Activated CD8-positive, alpha-beta memory T cell treated with anti-CD3 and anti-CD28 coated beads, Interleukin-2, amount 10 ng/mL, durations not matched to agents 7 days and 5 days (primary cell): ENCODE measurements around the gene STARD3NL. TPM values are rescaled to one million over a fixed set of nuclear protein-coding genes. Genes with fewer than 3 reads are reported as not detected.
A peak's percentile ranks its signal among the peaks of the same experiment; 100 is the strongest.

Experiments
- ATAC-seq: fragments of 150-1000 bp; cut with Tn5 transposase; one replicate; pipeline ENCODE4 v1.10.0; 2021; ENCODE audit warnings: moderate library complexity
- CTCF ChIA-PET: fragments of 350-600 bp; sonication (Branson Sonifier 250); formaldehyde crosslinking; loops from one replicate; lab custom pipeline; 2021; ENCODE audit warnings: antibody characterized with exemption; lab: Charles Lee
- DNase-seq: peaks from one replicate; pipeline ENCODE4 v3.0.0-alpha.2; 2020
- H3K27ac Mint-ChIP-seq: one replicate; pipeline ENCODE4 v1.8.0; 2021; ENCODE audit warnings: mild to moderate bottlenecking, mixed read lengths
- H3K27me3 Mint-ChIP-seq: one replicate; pipeline ENCODE4 v1.8.0; 2021; ENCODE audit warnings: mixed read lengths
- H3K36me3 Mint-ChIP-seq: one replicate; pipeline ENCODE4 v1.8.0; 2021; ENCODE audit warnings: mild to moderate bottlenecking, mixed read lengths
- H3K4me1 Mint-ChIP-seq: one replicate; pipeline ENCODE4 v1.8.0; 2021; ENCODE audit warnings: mixed read lengths
- H3K4me3 Mint-ChIP-seq: one replicate; pipeline ENCODE4 v1.8.0; 2021; ENCODE audit warnings: mild to moderate bottlenecking, moderate library complexity, mixed read lengths
- H3K9me3 Mint-ChIP-seq: one replicate; pipeline ENCODE4 v1.8.0; 2022; ENCODE audit warnings: low read depth, mixed read lengths
- total RNA-seq, 2 experiments: library from RNA; stranded (reverse); gene quantifications; one replicate each; pipeline ENCODE4 v1.2.3, GENCODE V29; 2021

STARD3NL gene
- total RNA-seq, 2 experiments from 2014 or later: 31.9 to 40.0 TPM

DNA sequence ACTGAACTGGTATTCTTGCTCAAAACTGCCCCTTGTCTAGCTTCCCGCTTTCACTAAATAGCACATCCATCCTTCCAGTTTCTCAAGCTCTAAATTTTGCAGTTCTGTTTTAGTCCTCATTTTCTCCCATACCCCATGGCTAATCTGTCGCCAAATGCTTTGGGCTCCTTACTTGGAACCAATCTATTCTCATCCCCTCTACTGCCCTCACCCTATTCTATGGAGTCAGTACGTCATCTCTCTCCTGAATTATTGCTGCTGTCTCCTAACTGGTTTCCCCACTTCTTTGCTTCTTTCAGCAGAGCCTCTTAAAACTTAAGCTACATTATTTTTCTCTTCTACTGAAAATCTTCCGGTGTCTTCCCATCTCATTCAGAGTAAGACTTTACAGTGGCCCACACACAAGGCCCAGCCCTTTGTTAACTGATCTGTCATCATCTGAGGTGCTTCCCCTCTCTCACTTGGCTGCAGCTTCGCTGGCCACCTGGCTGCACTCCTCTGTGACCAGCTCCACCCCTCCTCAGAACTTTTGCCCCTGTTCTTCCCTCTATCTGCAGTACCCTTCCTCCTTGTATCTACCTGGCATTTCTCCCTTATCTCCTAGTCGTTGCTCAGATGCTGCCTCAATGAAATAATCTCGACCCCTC lies 9.9 kb downstream of the STARD3NL start:
- no peak for ATAC-seq
- CTCF ChIA-PET: interaction anchor here (1.5 to 3.5 kb wide), 3 partner anchors 11 to 181 kb away, joined by 4 to 14 read pairs (median 7); no protein-coding TSS in a partner anchor

DNA sequence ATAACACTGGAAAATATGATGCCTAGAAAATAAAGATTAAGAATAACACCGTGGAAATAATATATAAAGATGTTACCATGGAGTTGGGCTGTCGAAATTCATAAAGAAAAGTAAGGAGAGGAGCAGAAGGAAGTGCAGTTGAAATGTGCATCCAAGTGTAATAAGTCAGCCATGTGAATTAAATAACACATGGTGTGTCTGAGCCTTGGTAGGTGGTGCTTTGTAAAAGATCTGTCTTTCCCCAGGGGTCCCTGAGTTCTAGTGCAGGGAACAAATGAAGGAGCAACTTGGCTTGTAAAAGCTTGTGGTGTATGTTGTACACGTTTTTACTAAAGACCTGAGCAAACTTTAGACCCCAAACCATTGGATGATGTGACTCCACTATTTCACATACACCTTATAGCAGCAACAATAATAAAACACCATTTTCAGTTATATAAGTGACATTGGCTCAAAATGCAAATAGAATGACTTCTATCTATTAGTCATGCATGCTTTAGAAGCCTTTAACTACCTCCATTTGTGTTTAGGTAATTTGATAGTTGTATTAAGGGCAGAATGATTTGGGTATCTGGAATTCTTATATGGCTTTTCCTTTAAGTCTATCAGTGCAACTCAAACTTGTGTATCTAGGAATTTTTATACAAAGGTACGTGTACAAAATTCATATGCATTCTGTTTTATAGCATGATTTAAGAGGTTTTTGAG lies 11.3 kb downstream of the STARD3NL start:
- no peak overlapping the region for H3K27ac Mint-ChIP-seq
- DNase-seq: no peak

More for the DNA sequence above, 9.9 kb downstream of the STARD3NL start:
- no peaks in the 10 kb centered on the region for H3K27me3 Mint-ChIP-seq
- H3K4me1 Mint-ChIP-seq: peaks cover 18% of the 10 kb centered on the region
- H3K9me3 Mint-ChIP-seq: peaks cover 2% of the 10 kb centered on the region
- H3K4me3 Mint-ChIP-seq: no peak overlapping the region
- no peak overlapping the region for H3K27ac Mint-ChIP-seq
- DNase-seq: no peak
- peaks cover 51% of the 10 kb centered on the region for H3K36me3 Mint-ChIP-seq

GRCh38 chr7:38190011-38190410 lies 12.0 kb downstream of the STARD3NL start:
- Mint-ChIP-seq H3K27ac (no peak overlapping the region), H3K27me3 (no peaks in the 10 kb centered on the region), H3K4me3 (no peak overlapping the region), H3K9me3 (peaks cover 2% of the 10 kb centered on the region), H3K4me1 (peaks cover 18% of the 10 kb centered on the region), H3K36me3 (peaks cover 41% of the 10 kb centered on the region)
- DNase-seq (no peak), ATAC-seq (no peak)
- CTCF ChIA-PET: no interaction called here

More for the DNA sequence above, 11.3 kb downstream of the STARD3NL start:
- H3K4me3 Mint-ChIP-seq: no peak overlapping the region
- peaks cover 20% of the 10 kb centered on the region for H3K4me1 Mint-ChIP-seq
- H3K27me3 Mint-ChIP-seq: no peaks in the 10 kb centered on the region
- ATAC-seq: no peak
- peaks cover 43% of the 10 kb centered on the region for H3K36me3 Mint-ChIP-seq
- CTCF ChIA-PET: no interaction called here
- H3K9me3 Mint-ChIP-seq: peaks cover 2% of the 10 kb centered on the region

DNA sequence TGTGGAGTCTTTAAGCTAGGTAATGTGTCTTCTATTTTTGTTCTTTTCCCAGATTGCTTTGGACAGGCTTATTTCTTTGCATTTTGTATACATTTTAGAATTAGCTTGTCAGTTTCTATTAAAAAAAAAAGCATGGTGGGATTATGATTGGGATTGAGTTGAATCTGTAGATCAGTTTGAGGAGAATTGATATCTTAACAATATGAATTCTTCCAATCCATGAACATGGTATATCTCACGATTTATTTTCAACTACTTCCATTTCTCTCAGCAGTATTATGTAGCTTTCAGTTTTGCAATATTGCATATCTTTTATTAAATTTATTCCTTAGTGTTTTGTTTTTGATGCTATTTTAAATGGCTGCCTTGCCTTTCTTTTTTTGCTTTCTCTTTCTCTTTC lies 13.7 kb downstream of the STARD3NL start:
- H3K27me3 Mint-ChIP-seq: no peaks in the 10 kb centered on the region
- peaks cover 2% of the 10 kb centered on the region for H3K9me3 Mint-ChIP-seq
- peak overlapping the region; percentile 16 for H3K4me3 Mint-ChIP-seq
- ATAC-seq: no peak
- no peak for DNase-seq
- H3K36me3 Mint-ChIP-seq: peaks cover 33% of the 10 kb centered on the region
- CTCF ChIA-PET: interaction anchor here (1.0 to 8.6 kb wide), 5 partner anchors 10 to 176 kb away, joined by 4 to 69 read pairs (median 5); no protein-coding TSS in a partner anchor
- H3K4me1 Mint-ChIP-seq: peaks cover 21% of the 10 kb centered on the region
- H3K27ac Mint-ChIP-seq: no peak overlapping the region

DNA sequence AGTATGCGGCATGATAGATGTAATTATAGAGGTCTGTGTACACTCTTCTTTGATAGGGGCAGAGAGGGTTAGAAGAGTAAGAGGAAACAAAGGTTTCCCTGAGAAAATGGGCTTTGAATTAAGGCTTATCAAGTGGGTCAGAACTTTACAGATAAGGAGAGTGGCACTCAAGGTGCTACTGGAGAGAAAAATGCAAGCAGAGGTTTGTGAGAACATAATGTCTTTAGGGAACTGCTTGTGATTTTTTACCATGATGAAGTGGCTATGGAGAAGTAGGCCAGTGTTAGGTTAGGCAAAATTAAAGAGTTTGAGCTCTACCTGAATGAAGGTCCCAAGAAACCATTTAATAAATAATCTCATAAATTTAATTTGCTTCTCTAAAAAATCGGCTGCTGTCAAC lies 14.3 kb downstream of the STARD3NL start:
- peaks cover 24% of the 10 kb centered on the region for H3K4me1 Mint-ChIP-seq
- no peak overlapping the region for H3K27ac Mint-ChIP-seq
- H3K27me3 Mint-ChIP-seq: no peaks in the 10 kb centered on the region

DNA sequence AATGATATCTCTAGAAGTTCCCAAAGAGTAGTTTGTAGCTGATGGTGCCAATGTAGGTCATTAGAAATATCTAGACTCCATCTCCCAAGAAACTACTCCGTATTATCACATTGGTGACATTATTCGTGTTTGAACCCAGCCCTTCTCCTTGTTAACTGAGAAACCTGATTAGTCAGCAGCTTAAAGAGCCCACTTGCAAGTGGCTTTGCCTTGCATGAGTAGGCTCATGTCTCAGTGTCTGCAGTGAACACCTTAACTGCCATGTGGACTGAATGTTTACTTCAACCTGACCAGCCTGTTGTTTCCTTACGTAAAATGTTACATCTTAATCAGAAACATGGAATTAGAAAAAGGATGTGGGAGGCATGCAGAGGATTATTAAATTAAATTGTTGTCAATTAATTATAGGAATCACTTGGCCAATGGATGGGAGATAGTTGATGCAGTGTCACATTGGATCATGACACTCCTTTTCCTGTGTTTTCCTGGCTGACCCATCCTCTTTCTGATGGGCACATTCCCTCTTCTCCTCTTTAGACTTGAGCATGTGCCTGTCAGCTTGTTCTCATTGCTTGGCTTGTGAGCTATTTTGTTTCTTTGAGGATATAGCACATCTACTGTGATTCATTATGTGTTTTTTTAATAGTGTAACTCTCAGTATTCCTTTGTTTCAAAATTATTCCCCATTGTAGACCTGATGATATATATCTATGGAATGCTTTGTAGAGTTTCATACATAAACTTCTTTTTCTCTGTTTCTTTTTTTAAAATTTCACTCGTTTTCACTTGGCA lies 18.0 kb downstream of the STARD3NL start:
- Mint-ChIP-seq H3K27me3 (no peaks in the 10 kb centered on the region), H3K4me1 (peaks cover 20% of the 10 kb centered on the region), H3K36me3 (peaks cover 18% of the 10 kb centered on the region), H3K4me3 (no peak overlapping the region), H3K27ac (no peak overlapping the region), H3K9me3 (peaks cover 2% of the 10 kb centered on the region)
- no peak for DNase-seq
- no peak for ATAC-seq
- CTCF ChIA-PET: interaction anchor here (1.0 to 8.6 kb wide), 6 partner anchors 11 to 178 kb away, joined by 3 to 69 read pairs (median 5); no protein-coding TSS in a partner anchor

More for the DNA sequence above, 14.3 kb downstream of the STARD3NL start:
- H3K4me3 Mint-ChIP-seq: peak overlapping the region; percentile 16
- CTCF ChIA-PET: interaction anchor here (1.1 to 8.6 kb wide), 4 partner anchors 9 to 176 kb away, joined by 5 to 69 read pairs (median 6); no protein-coding TSS in a partner anchor
- peaks cover 33% of the 10 kb centered on the region for H3K36me3 Mint-ChIP-seq
- H3K9me3 Mint-ChIP-seq: peaks cover 2% of the 10 kb centered on the region
- DNase-seq: no peak
- ATAC-seq: no peak

DNA sequence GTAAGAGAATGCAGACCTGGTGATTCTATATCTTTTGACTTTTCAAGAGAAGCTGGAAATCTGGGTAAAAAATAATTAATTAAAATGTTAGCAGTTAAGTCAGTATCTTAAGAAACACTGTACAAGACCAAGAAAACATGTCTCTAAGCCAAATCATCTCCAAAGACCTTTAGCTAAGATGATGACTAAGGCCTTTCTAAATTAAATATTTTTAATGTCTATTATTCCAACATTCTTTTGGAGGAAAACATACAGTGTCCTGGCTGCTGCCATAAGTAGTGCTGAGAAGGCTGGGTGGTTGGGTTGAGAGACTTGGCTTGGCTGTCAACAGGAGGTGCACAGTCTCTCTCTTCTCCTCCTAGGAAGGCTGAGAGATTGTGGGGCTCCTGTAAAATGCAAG lies 20.3 kb downstream of the STARD3NL start:
- no peak for DNase-seq
- Mint-ChIP-seq H3K36me3 (peaks cover 10% of the 10 kb centered on the region), H3K27ac (no peak overlapping the region), H3K4me3 (no peak overlapping the region), H3K4me1 (peaks cover 12% of the 10 kb centered on the region), H3K9me3 (no peaks in the 10 kb centered on the region), H3K27me3 (no peaks in the 10 kb centered on the region)
- no peak for ATAC-seq
- CTCF ChIA-PET: interaction anchor here (1.2 to 8.6 kb wide), 4 partner anchors 11 to 172 kb away, joined by 4 to 69 read pairs (median 6); no protein-coding TSS in a partner anchor

DNA sequence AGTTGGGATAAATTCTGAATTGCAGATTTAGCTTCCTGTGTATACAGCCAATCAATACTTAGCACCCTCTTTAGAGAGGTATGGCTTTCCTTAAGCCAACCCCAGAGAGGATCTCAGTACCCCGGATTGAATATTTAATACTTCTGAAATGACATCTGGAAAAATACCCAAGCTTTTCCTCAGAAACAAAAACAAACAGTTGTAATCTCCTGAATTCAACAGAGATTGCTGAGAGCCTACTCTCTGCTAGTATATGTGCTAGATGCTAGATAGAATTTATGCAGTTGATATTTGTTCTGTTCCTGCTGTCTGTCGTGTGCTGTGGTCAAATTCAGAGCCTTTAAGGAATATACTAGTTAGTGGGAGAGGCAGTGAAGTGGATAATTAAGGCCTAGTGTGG lies 21.1 kb downstream of the STARD3NL start:
- peaks cover 11% of the 10 kb centered on the region for H3K4me1 Mint-ChIP-seq
- DNase-seq (no peak), ATAC-seq (no peak)
- H3K27me3 Mint-ChIP-seq: no peaks in the 10 kb centered on the region
- H3K27ac Mint-ChIP-seq: no peak overlapping the region
- no peak overlapping the region for H3K4me3 Mint-ChIP-seq
- CTCF ChIA-PET: interaction anchor here (0.8 to 8.6 kb wide), 4 partner anchors 12 to 171 kb away, joined by 3 to 69 read pairs (median 5); no protein-coding TSS in a partner anchor
- H3K9me3 Mint-ChIP-seq: no peaks in the 10 kb centered on the region
- H3K36me3 Mint-ChIP-seq: peaks cover 15% of the 10 kb centered on the region

GRCh38 chr7:38199782-38200181 lies 21.7 kb downstream of the STARD3NL start:
- no peak for ATAC-seq

GRCh38 chr7:38206071-38206470 lies 28.0 kb downstream of the STARD3NL start:
- Mint-ChIP-seq H3K36me3 (peaks cover 37% of the 10 kb centered on the region), H3K27me3 (no peaks in the 10 kb centered on the region), H3K27ac (no peak overlapping the region), H3K4me1 (peaks cover 1% of the 10 kb centered on the region), H3K9me3 (no peaks in the 10 kb centered on the region), H3K4me3 (no peak overlapping the region)
- DNase-seq (no peak), ATAC-seq (no peak)
- CTCF ChIA-PET: interaction anchor here (1.1 to 1.9 kb wide), 3 partner anchors 9 to 163 kb away, joined by 5 to 8 read pairs (median 8); no protein-coding TSS in a partner anchor

More at GRCh38 chr7:38199782-38200181, 21.7 kb downstream of the STARD3NL start:
- CTCF ChIA-PET: interaction anchor here (2.2 to 8.6 kb wide), 2 partner anchors 17 to 169 kb away, joined by 11 to 69 read pairs; no protein-coding TSS in a partner anchor
- H3K4me1 Mint-ChIP-seq: peaks cover 11% of the 10 kb centered on the region
- no peak overlapping the region for H3K27ac Mint-ChIP-seq
- DNase-seq: no peak
- no peak overlapping the region for H3K4me3 Mint-ChIP-seq
- H3K9me3 Mint-ChIP-seq: no peaks in the 10 kb centered on the region
- H3K36me3 Mint-ChIP-seq: peaks cover 16% of the 10 kb centered on the region
- no peaks in the 10 kb centered on the region for H3K27me3 Mint-ChIP-seq

DNA sequence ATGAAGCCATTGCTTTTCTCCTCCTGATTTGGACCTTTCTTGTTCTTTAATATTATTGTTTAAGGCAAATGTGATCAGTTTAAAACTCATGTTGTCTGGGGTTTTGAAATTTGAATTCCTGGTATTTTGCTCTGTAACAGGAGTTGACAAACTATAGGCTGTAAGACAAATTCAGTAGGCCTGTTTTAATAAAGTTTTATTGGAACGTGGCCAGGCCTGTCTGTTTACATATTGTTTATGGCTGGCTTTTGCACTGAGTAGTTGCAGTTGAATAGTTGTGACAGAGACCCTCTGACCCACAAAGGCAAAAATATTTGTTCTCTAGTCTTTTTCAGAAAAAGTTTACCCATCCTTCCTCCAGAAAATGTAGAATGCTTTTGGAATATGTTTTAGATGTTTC lies 29.8 kb downstream of the STARD3NL start:
- ATAC-seq (no peak), DNase-seq (no peak)
- H3K4me3 Mint-ChIP-seq: no peak overlapping the region
- H3K4me1 Mint-ChIP-seq: peaks cover 3% of the 10 kb centered on the region
- H3K9me3 Mint-ChIP-seq: no peaks in the 10 kb centered on the region
- CTCF ChIA-PET: interaction anchor here (1.8 kb wide), 1 partner anchor 161 kb away, joined by 8 read pairs; no protein-coding TSS in a partner anchor
- no peaks in the 10 kb centered on the region for H3K27me3 Mint-ChIP-seq
- H3K27ac Mint-ChIP-seq: no peak overlapping the region
- peaks cover 38% of the 10 kb centered on the region for H3K36me3 Mint-ChIP-seq

GRCh38 chr7:38211486-38211885 lies 33.4 kb downstream of the STARD3NL start:
- Mint-ChIP-seq H3K27me3 (no peaks in the 10 kb centered on the region), H3K4me1 (peaks cover 15% of the 10 kb centered on the region), H3K9me3 (no peaks in the 10 kb centered on the region), H3K4me3 (no peak overlapping the region), H3K27ac (no peak overlapping the region), H3K36me3 (peaks cover 30% of the 10 kb centered on the region)
- DNase-seq (no peak), ATAC-seq (no peak)
- CTCF ChIA-PET: interaction anchor here (0.8 to 5.4 kb wide), 5 partner anchors 15 to 158 kb away, joined by 3 to 45 read pairs (median 3); no protein-coding TSS in a partner anchor
